ENCODE data around the gene SLC48A1. TPM values are rescaled to one million over a fixed set of nuclear protein-coding genes. Genes with fewer than 3 reads are reported as not detected.

SLC48A1 gene
- polyA plus RNA-seq, 4 donors = 5.1 to 12.1 (median 7.5) TPM

DNA sequence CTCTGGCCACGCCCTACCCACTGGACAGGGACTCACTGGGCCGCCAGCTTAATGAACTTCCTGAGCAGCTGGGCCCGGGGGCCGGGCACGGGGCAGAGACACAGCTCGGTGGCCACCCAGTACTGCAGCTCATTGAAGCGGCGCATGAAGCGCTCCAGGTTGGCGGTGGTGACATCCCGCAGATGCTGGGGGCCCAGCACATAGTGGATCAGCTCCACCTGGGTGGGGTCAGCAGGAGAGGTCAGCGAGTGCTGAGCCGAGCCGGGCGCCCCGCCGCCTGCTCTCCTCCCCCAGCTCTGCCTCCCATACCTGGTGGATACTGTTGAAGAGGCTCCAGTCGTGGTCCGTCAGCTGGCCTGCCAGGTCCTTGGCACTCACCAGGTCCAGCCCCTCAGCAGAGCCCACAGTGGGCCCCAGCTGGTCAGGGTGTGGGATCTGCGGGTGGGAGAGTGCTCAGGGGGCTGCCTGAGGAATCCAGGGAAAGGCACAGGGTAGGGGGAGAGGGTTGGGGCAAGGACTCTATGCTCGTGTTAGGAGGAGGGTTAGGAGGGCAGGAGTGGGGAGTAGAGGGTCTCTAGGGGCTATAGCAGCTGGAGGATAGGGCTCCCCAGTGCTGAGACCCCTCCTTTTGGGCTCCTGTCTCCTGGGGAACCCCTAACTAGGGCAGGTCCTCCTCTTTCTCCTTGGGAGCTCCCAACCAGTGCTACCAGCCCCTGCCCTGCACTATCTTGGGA, 32.3 kb upstream of the SLC48A1 start:
- Histone ChIP-seq H3K9me3 (ENCODE audit: control insufficient read depth in 2 of 2, insufficient read depth in 1 of 2, low read depth in 1 of 2, low read length in 1 of 2) (no peaks in the 10 kb centered on the region), H3K4me1 (ENCODE audit: control insufficient read depth in 3 of 3, insufficient read depth in 2 of 3, low read depth in 1 of 3, low read length in 2 of 3) (peaks cover 0 to 11% (median 2%) of the 10 kb centered on the region in 3 donors), H3K4me3 (ENCODE audit: low read depth in 1 of 3, low read length in 3 of 3) (no peak overlapping the region), H3K36me3 (ENCODE audit: control insufficient read depth in 3 of 3, insufficient read depth in 2 of 3, low read depth in 1 of 3, low read length in 3 of 3) (no peaks in the 10 kb centered on the region), H3K27ac (ENCODE audit: low read depth in 1 of 3, low read length in 2 of 3) (peak overlapping the region in 1 of 3 donors; percentile 42), H3K27me3 (ENCODE audit: control insufficient read depth in 3 of 3, insufficient read depth in 3 of 3, low read length in 3 of 3) (no peaks in the 10 kb centered on the region)
- DNase-seq (no peak), FAIRE-seq (no peak)
- WGBS, 3 donors = 39 to 70% (median 49%) methylated on average over 19 to 21 of the region's 21 CpGs

DNA sequence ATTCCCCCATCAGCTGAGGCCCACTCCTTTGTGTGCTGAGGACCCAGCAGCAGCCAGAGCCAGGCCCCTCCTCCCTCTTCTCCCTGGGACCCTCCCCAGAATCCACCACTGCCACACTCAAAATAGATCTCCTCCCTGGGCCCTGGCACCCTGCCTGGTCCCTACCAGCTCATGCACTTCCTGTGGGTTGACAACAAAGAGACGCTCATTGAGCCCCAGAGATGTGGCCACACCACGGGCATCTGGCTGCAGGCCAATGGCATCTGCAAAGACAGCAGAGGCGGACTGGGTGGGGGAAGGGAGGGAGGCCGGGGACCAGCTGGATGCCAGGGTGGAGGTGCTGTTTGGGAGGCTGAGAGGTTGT, 31.7 kb upstream of the SLC48A1 start:
- DNase-seq (peak; percentile 30 to 58), FAIRE-seq (no peak)
- WGBS, 3 donors = 2 to 18% (median 7%) methylated on average over 4 of the region's 4 CpGs
- Histone ChIP-seq H3K4me3 (ENCODE audit: low read depth in 1 of 3, low read length in 3 of 3) (no peak overlapping the region), H3K27ac (ENCODE audit: low read depth in 1 of 3, low read length in 2 of 3) (peak overlapping the region in 1 of 3 donors; percentile 42), H3K36me3 (ENCODE audit: control insufficient read depth in 3 of 3, insufficient read depth in 2 of 3, low read depth in 1 of 3, low read length in 3 of 3) (peaks cover 0 to 1% (median 0%) of the 10 kb centered on the region in 3 donors), H3K27me3 (ENCODE audit: control insufficient read depth in 3 of 3, insufficient read depth in 3 of 3, low read length in 3 of 3) (no peaks in the 10 kb centered on the region), H3K4me1 (ENCODE audit: control insufficient read depth in 3 of 3, insufficient read depth in 2 of 3, low read depth in 1 of 3, low read length in 2 of 3) (peaks cover 0 to 9% (median 0%) of the 10 kb centered on the region in 3 donors), H3K9me3 (ENCODE audit: control insufficient read depth in 2 of 2, insufficient read depth in 1 of 2, low read depth in 1 of 2, low read length in 1 of 2) (no peaks in the 10 kb centered on the region)

GRCh38 chr12:47742253-47742825, 30.7 kb upstream of the SLC48A1 start:
- 54 to 69% (median 54%) methylated on average over 6 to 7 of the region's 7 CpGs for WGBS, 3 donors
- Histone ChIP-seq H3K36me3 (ENCODE audit: control insufficient read depth in 3 of 3, insufficient read depth in 2 of 3, low read depth in 1 of 3, low read length in 3 of 3) (peaks cover 0 to 6% (median 0%) of the 10 kb centered on the region in 3 donors), H3K27ac (ENCODE audit: low read depth in 1 of 3, low read length in 2 of 3) (no peak overlapping the region), H3K9me3 (ENCODE audit: control insufficient read depth in 2 of 2, insufficient read depth in 1 of 2, low read depth in 1 of 2, low read length in 1 of 2) (no peaks in the 10 kb centered on the region), H3K27me3 (ENCODE audit: control insufficient read depth in 3 of 3, insufficient read depth in 3 of 3, low read length in 3 of 3) (no peaks in the 10 kb centered on the region), H3K4me3 (ENCODE audit: low read depth in 1 of 3, low read length in 3 of 3) (no peak overlapping the region), H3K4me1 (ENCODE audit: control insufficient read depth in 3 of 3, insufficient read depth in 2 of 3, low read depth in 1 of 3, low read length in 2 of 3) (peaks cover 0 to 9% (median 0%) of the 10 kb centered on the region in 3 donors)
- DNase-seq (peak; percentile 51 to 56), FAIRE-seq (no peak)

DNA sequence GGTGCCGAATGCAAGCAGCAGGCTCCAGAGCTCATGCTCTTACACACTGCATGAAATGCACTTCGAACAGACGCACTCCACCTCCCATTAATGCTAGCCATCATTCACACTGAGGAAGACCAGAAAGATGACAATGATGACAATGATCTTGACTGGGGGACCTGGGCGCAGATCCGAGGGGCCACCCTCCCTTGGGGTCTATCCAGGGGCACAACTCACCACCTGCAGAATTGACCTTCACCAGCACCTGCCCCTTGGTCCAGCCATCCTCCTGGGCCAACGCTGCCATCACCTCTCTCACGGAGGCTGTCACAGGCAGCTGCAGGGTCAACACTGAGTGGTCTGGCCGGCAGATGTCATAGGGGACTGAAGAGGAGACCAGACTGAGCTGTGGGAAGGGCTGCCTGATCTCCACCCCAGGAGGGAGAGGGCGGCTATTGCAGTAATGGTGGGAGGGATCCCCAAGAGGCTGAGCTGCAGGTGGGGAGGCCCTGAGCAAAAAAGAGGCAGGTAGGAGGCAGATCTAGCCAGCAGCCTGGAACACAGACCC, 29.7 kb upstream of the SLC48A1 start:
- H3K36me3 ChIP-seq (ENCODE audit: control insufficient read depth in 3 of 3, insufficient read depth in 2 of 3, low read depth in 1 of 3, low read length in 3 of 3) = peaks cover 0 to 10% (median 0%) of the 10 kb centered on the region in 3 donors
- no peak overlapping the region for H3K4me3 ChIP-seq (ENCODE audit: low read depth in 1 of 3, low read length in 3 of 3)
- no peaks in the 10 kb centered on the region for H3K9me3 ChIP-seq (ENCODE audit: control insufficient read depth in 2 of 2, insufficient read depth in 1 of 2, low read depth in 1 of 2, low read length in 1 of 2)
- H3K27me3 ChIP-seq (ENCODE audit: control insufficient read depth in 3 of 3, insufficient read depth in 3 of 3, low read length in 3 of 3) = no peaks in the 10 kb centered on the region
- FAIRE-seq = no peak
- 56 to 83% (median 60%) methylated on average over 9 of the region's 9 CpGs for WGBS, 3 donors
- no peak for DNase-seq
- no peak overlapping the region for H3K27ac ChIP-seq (ENCODE audit: low read depth in 1 of 3, low read length in 2 of 3)
- H3K4me1 ChIP-seq (ENCODE audit: control insufficient read depth in 3 of 3, insufficient read depth in 2 of 3, low read depth in 1 of 3, low read length in 2 of 3) = peaks cover 0 to 9% (median 0%) of the 10 kb centered on the region in 3 donors

DNA sequence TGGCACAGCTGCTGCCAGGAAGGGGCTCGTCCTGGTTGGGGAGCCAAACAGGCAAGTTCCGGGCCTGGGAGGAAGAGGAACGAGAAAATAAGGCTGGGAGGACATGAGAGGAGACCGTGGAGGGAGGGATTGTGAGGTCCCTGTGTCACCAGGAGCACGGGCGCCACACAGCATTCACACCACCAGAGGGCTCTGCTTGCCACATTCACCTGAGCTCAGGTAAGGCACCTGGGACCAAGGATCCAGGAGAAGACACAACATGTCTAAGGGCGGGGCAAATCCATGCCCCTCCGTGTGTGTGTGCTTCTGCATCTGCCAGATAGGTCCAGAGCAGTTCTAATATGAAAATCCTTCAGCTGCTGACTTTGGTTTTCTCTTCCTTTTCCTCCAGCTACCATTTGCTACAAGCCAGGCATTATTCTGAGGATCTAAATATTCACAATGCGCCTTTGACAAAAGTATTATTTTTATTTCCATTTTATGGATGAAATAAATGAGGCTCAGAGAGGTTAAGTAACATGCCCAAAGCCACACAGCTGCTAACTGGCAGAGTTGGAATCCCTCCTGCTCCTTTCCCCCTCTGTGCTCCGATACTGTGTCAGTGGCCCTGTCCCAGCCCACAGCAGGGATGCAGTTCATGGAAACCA, 28.9 kb upstream of the SLC48A1 start:
- WGBS, 3 donors = 28 to 49% (median 34%) methylated on average over 10 of the region's 10 CpGs
- FAIRE-seq = no peak

GRCh38 chr12:47744778-47745436, 28.1 kb upstream of the SLC48A1 start:
- H3K4me3 ChIP-seq (ENCODE audit: low read depth in 1 of 3, low read length in 3 of 3) = no peak overlapping the region
- H3K9me3 ChIP-seq (ENCODE audit: control insufficient read depth in 2 of 2, insufficient read depth in 1 of 2, low read depth in 1 of 2, low read length in 1 of 2) = no peaks in the 10 kb centered on the region
- H3K27ac ChIP-seq (ENCODE audit: low read depth in 1 of 3, low read length in 2 of 3) = no peak overlapping the region
- peaks cover 0 to 13% (median 0%) of the 10 kb centered on the region in 3 donors for H3K36me3 ChIP-seq (ENCODE audit: control insufficient read depth in 3 of 3, insufficient read depth in 2 of 3, low read depth in 1 of 3, low read length in 3 of 3)
- DNase-seq = no peak
- H3K4me1 ChIP-seq (ENCODE audit: control insufficient read depth in 3 of 3, insufficient read depth in 2 of 3, low read depth in 1 of 3, low read length in 2 of 3) = peaks cover 0 to 9% (median 0%) of the 10 kb centered on the region in 3 donors
- FAIRE-seq = no peak
- no peaks in the 10 kb centered on the region for H3K27me3 ChIP-seq (ENCODE audit: control insufficient read depth in 3 of 3, insufficient read depth in 3 of 3, low read length in 3 of 3)
- 77 to 84% (median 82%) methylated on average over 8 of the region's 8 CpGs for WGBS, 3 donors

More for the DNA sequence above, 28.9 kb upstream of the SLC48A1 start:
- H3K4me3 ChIP-seq (ENCODE audit: low read depth in 1 of 3, low read length in 3 of 3) = no peak overlapping the region
- no peaks in the 10 kb centered on the region for H3K27me3 ChIP-seq (ENCODE audit: control insufficient read depth in 3 of 3, insufficient read depth in 3 of 3, low read length in 3 of 3)
- H3K27ac ChIP-seq (ENCODE audit: low read depth in 1 of 3, low read length in 2 of 3) = no peak overlapping the region
- peaks cover 0 to 12% (median 0%) of the 10 kb centered on the region in 3 donors for H3K36me3 ChIP-seq (ENCODE audit: control insufficient read depth in 3 of 3, insufficient read depth in 2 of 3, low read depth in 1 of 3, low read length in 3 of 3)
- no peaks in the 10 kb centered on the region for H3K9me3 ChIP-seq (ENCODE audit: control insufficient read depth in 2 of 2, insufficient read depth in 1 of 2, low read depth in 1 of 2, low read length in 1 of 2)
- peak; percentile 81 to 83 for DNase-seq
- peaks cover 0 to 9% (median 0%) of the 10 kb centered on the region in 3 donors for H3K4me1 ChIP-seq (ENCODE audit: control insufficient read depth in 3 of 3, insufficient read depth in 2 of 3, low read depth in 1 of 3, low read length in 2 of 3)

GRCh38 chr12:47745485-47746041, 27.5 kb upstream of the SLC48A1 start:
- WGBS, 3 donors = 86 to 91% (median 90%) methylated on average over 16 of the region's 16 CpGs
- DNase-seq (no peak), FAIRE-seq (no peak)
- H3K4me3 ChIP-seq (ENCODE audit: low read depth in 1 of 3, low read length in 3 of 3) = no peak overlapping the region
- no peak overlapping the region for H3K27ac ChIP-seq (ENCODE audit: low read depth in 1 of 3, low read length in 2 of 3)
- H3K27me3 ChIP-seq (ENCODE audit: control insufficient read depth in 3 of 3, insufficient read depth in 3 of 3, low read length in 3 of 3) = no peaks in the 10 kb centered on the region
- peaks cover 0 to 15% (median 0%) of the 10 kb centered on the region in 3 donors for H3K36me3 ChIP-seq (ENCODE audit: control insufficient read depth in 3 of 3, insufficient read depth in 2 of 3, low read depth in 1 of 3, low read length in 3 of 3)
- no peaks in the 10 kb centered on the region for H3K9me3 ChIP-seq (ENCODE audit: control insufficient read depth in 2 of 2, insufficient read depth in 1 of 2, low read depth in 1 of 2, low read length in 1 of 2)
- H3K4me1 ChIP-seq (ENCODE audit: control insufficient read depth in 3 of 3, insufficient read depth in 2 of 3, low read depth in 1 of 3, low read length in 2 of 3) = peaks cover 0 to 9% (median 0%) of the 10 kb centered on the region in 3 donors

GRCh38 chr12:47746073-47746472, 27.0 kb upstream of the SLC48A1 start:
- FAIRE-seq = no peak
- no peak for DNase-seq
- H3K9me3 ChIP-seq (ENCODE audit: control insufficient read depth in 2 of 2, insufficient read depth in 1 of 2, low read depth in 1 of 2, low read length in 1 of 2) = no peaks in the 10 kb centered on the region
- 87 to 90% (median 89%) methylated on average over 5 of the region's 5 CpGs for WGBS, 3 donors
- no peak overlapping the region for H3K4me3 ChIP-seq (ENCODE audit: low read depth in 1 of 3, low read length in 3 of 3)
- H3K27ac ChIP-seq (ENCODE audit: low read depth in 1 of 3, low read length in 2 of 3) = no peak overlapping the region
- no peaks in the 10 kb centered on the region for H3K27me3 ChIP-seq (ENCODE audit: control insufficient read depth in 3 of 3, insufficient read depth in 3 of 3, low read length in 3 of 3)
- peaks cover 0 to 15% (median 0%) of the 10 kb centered on the region in 3 donors for H3K36me3 ChIP-seq (ENCODE audit: control insufficient read depth in 3 of 3, insufficient read depth in 2 of 3, low read depth in 1 of 3, low read length in 3 of 3)
- peaks cover 0 to 7% (median 0%) of the 10 kb centered on the region in 3 donors for H3K4me1 ChIP-seq (ENCODE audit: control insufficient read depth in 3 of 3, insufficient read depth in 2 of 3, low read depth in 1 of 3, low read length in 2 of 3)
